Nucleus accumbens (tissue), 56 donors: ENCODE results near the gene MPZL2.

ENCODE experiments used
- DNase-seq, 56 donors: peaks; one replicate each; lab custom pipeline; 2025; lab: John Stamatoyannopoulos, UW

The MPZL2 gene

GRCh38 chr11:118205606-118206378 is 58.3 kb downstream of the MPZL2 start:
- DNase-seq = no peak
